DMS53 treated with DMSO at 0.1 percent for 48 hours (cell line): ENCODE measurements around the gene TEPSIN.

Source experiments
- DNase-seq: peaks from one replicate; lab custom pipeline; 2025; ENCODE audit not compliant: unreplicated experiment; lab: John Stamatoyannopoulos, UW

Gene TEPSIN

DNA sequence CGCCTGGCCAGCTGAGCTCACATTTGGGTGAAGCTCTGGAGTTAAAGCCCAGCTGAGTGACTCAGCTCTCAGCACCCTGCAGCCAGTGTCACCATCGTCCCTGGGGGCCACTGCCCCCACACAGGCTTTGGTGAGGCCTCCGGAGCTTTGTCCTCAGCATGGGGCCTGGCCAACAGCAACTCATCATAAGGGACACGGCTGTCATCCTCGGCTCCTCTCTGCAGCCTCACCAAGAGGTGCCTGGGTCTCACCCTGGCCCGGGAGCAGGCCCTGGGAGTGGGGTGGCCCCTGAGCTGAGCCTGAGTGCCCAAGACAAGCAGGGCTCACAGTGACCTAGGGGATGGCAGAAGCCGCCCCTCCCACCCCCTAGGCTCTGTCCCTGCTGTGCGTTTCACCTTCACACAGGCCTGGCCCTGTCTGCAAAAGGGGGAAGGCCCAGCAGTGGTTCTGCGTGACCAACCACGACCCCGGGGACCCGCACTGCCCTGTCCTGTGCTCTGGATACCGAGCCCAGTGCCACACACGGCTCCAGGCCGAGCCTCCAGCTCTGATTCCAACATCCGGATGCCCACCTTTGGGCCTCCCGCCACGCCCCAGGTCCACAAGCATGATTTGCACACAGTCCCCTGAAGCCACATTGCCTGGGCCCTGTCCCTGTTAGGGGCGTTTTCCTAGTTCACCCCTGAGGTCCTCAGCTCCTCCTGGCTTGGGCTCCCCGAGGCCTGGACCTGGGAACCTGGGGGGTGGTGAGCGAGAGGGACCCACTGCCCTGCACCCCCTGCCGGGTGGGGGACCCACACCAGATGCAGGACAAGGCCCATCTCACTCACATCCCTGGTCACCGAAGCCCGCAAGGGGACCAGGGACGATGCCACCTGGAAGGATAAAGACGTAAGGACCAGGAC is 51.0 kb downstream of the TEPSIN start:
- DNase-seq: no peak

DNA sequence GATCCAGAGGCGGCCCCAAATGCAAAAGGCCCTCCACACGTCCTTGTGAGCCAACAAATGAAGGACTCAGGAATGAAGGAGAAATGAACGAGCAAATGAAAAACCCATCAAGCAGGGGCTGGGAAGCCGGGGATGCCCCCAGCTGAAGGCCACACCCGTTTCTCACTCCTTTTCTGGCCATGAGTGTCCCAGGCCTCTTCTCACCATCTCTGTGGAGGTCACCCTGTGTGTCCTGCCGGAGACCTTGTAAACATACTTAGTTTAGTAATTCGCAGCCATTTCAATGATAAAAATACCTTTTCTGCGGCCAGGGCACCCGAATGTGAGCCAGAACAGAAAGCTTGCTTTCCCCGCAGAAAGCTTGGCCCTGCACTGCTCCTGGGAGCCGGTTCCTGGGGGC is 51.7 kb downstream of the TEPSIN start:
- no peak for DNase-seq

DNA sequence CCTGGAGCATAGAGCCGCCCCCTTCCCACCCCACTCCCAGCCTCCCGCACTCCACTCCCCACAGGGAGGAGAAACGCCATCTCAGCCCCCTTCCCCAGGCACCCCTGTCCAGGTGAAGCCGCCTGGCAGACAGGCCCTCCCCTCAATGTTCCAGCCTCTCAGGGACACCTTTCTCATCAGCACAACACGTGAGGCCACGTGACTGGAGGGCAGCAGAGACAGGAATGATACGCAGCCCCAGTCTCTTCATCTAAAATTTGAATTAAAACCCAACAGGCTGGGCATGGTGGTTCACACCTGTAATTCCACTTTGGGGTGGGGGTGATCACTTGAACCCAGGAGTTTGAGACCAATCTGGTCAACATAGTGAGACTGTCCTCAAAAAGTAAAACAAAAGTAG is 52.7 kb downstream of the TEPSIN start:
- DNase-seq: no peak

GRCh38 chr17:81184555-81184954 is 54.3 kb downstream of the TEPSIN start:
- DNase-seq: no peak

- DNase-seq: no peak
These were observed 55.0 kb downstream of the TEPSIN start for GRCh38 chr17:81183807-81184206.

GRCh38 chr17:81183316-81183715 is 55.5 kb downstream of the TEPSIN start:
- DNase-seq: no peak

- DNase-seq: no peak
These were observed 56.3 kb downstream of the TEPSIN start for GRCh38 chr17:81182596-81182995.

DNA sequence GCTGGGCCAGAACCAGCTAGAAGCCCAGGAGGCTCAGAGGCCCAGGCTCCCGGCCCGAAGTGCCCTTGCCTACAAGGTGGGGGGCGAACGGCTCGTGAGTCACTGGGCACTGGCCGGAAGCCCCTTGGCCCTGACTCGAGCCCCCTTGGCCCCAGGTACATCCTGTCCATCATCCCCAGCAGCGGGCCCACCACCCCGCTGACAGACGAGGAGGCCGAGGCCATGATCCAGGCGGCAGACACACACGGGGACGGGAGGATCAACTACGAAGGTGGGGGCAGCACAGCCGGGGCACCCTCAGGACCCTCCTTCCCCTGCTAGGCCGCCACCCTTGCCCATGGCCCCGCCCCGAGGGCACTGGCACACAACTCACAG is 57.1 kb downstream of the TEPSIN start:
- no peak for DNase-seq

DNA sequence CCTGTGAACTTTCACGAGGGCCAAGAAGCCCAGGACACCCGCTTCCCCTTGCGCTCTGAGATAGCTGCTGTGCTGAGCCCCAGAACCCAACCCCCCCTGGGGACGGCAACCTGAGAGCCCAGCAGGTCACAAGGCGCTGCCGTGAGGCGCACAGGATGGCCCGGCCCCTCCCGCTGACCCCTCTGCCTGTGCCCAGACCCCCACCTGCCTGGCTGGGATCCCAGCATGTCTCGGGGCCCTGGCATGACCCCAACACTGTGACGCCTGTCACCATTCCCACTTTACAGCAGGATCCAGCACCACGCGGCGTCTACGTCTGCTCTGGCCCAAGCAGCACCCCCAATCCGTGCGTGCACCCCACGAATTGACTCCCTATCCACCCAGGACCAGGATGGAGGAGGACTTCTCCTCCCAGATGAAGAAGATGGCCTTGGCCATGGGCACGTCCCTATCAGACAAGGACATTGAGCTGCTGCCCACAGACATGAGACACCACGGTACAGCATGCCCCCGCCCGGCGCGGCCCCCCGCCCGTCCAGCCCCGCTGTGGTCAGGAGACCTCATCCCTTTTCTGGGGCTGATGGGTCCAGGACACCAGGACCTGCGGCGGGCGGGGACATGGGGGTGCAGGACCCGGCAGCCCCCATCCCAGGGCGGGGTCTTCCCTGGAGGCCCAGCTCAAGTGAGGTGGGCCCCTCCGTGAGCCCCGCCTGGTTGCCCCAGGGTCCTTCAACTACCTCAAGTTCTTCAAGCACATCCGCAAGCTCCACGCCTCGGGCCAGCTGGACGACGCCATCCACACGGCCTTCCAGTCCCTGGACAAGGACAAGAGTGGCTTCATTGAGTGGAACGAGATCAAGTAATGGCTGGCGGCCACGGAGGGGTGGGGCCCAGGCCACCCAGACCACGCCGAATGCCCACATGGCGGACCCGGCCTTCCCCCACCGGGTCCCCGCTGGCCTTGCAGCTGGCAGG is 57.7 kb downstream of the TEPSIN start:
- DNase-seq: no peak

- DNase-seq: no peak
These were observed 59.0 kb downstream of the TEPSIN start for GRCh38 chr17:81179861-81180260.

- no peak for DNase-seq
These were observed 59.6 kb downstream of the TEPSIN start for GRCh38 chr17:81179220-81179619.
